CMK (cell line): ENCODE measurements around the gene FBRSL1.

Source experiments
- DNase-seq: peaks from one replicate; pipeline ENCODE4 v3.0.0-alpha.2; 2010; ENCODE audit warnings: low read depth

FBRSL1 gene

GRCh38 chr12:132497514-132498405 is 7.8 kb downstream of the FBRSL1 start:
- DNase-seq, result no peak

DNA sequence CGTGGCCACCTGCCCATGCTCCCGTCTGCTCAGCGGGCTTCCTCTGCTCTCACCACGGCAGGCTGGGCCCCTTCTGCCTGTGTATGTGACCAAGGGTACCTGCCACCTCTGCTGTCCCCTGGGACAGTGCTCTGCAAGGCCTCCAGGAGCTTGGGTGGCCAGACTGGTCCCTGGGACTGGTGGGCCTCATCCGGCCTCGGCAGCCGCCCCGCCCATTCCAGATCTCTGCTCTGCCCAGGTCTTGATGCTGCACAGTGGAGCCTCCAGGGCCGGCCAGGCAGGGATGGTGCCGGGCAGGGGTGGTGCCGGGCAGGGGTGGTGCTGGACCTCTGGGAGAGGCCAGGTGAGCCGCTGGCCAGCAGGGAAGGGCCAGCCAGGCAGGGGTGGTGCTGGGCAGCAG is 9.0 kb downstream of the FBRSL1 start:
- DNase-seq, result no peak

DNA sequence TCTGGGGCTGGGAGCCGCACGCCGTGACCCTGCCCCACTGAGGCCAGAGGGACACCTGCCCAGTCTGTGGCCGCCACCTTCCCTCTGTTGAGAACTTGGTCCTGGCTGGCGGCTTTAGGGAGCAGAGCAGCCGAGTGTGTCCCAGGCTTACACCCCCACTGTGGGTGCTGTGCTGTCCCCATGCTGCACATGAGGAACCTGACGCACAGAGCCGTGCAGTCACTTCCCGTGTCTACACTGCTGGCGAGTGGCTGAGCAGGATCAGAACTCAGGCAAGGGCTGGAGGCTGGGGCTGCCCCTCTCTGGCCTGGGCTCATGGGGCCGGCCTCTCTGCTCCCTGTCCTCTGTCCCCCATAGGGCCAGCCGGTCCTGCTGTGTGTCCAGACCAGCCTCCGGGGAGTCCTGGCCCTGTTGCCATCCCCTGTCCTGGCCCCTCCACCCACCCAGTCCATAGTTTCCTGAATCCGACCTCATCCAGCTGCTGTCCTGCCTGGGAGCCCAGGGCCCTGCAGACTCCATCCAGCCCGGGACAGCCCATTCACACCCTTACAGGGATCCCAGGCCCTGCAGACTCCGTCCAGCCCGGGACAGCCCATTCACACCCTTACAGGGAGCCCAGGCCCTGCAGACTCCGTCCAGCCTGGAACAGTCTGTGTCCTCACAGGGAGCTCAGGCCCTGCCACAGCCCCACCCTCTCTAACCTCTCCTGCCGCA is 10.3 kb downstream of the FBRSL1 start:
- no peak for DNase-seq

GRCh38 chr12:132500856-132501180 is 10.9 kb downstream of the FBRSL1 start:
- no peak for DNase-seq

DNA sequence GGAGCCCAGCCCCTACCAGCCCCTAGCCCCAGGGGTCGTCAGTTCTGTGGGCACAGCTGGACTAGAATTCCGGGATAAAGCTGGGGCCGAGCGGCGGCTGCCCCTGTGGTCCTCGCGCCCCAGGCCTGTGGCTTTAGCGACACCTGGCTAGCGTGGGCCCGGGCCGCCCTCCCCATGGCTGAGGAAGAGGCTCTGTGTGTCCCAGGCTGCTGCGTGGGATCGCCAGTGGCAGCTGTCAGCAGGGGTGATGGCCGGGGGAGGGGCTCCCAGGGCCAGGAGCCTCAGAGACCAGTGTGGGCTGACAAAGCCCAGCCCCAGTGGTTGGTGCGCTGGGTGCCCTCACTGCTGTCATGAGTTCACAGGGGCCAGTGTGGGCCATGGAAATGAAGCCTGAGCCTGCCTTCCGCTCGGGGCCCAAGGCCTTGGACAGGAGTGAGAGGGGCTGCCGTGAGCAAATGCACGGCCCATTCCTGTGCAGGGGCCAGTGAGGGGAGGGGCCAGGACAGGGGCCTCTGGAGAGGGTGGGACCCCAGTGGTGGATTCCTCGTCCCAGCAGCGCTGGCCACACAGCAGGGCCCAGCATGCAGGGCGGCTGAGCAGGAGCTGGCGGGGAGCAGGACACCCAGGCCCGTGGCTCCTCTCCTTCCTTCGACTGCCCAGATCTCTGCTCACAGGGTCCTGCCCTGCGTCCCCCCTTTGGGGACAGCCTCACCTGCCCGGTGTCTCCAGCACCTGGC is 11.4 kb downstream of the FBRSL1 start:
- no peak for DNase-seq

DNA sequence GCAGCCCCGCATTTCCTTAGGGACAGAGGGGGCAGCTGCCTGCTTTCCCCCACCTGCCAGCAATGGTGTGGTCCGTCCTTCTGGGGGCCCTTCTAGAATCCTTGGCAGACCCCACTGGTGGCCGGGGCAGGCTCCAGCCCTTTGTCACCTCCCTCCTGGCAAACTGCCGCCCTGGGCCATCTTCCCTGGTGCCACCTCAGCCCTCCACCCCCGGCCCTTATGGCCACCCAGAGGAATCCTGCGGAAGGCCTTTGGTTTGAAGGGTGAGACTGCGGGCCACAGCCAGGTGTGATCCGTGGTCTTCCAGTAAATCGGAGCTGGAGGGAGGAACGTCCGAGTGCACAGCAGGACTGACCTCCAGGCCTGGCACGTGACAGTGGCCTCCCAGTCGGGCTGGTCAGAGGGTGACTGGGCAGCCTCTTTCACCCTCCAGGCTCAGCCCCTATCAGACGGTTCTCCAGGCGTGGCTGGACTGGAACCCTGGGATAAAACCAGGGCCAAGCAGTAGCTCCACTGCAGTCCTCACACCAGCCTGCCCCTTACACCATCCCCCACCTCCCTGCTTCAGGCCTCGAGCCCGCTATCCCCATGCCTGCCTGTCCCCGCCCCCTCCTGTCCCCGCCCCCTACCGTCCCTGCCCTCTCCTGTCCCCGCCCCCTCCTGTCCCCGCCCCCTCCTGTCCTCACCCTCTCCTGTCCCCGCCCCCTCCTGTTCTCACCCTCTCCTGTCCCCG is 12.4 kb downstream of the FBRSL1 start:
- DNase-seq, result peak; percentile 48

- DNase-seq, result no peak
Observed at GRCh38 chr12:132502882-132503193, 12.9 kb downstream of the FBRSL1 start.

GRCh38 chr12:132503618-132504204 is 13.8 kb downstream of the FBRSL1 start:
- no peak for DNase-seq

DNA sequence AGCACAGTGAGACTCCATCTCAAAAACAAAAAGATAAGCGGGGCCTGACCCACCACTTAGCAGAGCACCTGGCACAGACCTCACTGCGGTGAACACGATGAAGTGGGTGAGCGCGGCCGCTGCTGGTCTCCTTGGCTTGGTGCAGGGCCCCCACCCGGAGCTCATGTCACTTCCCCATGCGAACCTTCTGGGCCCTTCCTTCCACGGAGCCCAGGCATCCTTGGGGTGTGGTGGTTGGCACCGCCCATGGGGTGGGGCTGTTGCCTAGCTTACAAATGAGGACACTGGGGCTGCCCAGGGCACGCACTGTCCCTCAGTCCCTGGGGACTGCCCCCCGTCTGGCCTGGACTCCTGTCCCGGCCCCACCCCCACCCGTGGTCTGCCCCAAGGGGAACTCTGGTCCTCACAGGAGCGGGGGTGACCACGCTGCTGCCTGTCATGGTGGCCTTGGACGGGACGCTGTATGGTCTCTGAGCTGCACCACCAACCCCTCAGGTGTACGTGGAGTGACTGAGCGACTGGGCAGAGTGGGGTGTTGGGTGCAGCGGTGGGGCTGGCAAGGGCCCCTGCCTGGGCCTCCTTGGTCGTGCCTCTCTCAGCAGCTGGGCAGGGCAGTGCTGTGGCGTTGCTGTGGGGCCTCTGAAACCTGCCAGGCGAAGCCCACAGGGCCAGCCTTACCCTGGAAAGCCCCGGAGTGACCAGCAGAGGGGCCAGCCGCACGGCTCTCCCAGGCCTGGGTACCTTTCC is 15.3 kb downstream of the FBRSL1 start:
- peak; percentile 76 for DNase-seq

- DNase-seq, result no peak
Observed at GRCh38 chr12:132505852-132506219, 15.9 kb downstream of the FBRSL1 start.

DNA sequence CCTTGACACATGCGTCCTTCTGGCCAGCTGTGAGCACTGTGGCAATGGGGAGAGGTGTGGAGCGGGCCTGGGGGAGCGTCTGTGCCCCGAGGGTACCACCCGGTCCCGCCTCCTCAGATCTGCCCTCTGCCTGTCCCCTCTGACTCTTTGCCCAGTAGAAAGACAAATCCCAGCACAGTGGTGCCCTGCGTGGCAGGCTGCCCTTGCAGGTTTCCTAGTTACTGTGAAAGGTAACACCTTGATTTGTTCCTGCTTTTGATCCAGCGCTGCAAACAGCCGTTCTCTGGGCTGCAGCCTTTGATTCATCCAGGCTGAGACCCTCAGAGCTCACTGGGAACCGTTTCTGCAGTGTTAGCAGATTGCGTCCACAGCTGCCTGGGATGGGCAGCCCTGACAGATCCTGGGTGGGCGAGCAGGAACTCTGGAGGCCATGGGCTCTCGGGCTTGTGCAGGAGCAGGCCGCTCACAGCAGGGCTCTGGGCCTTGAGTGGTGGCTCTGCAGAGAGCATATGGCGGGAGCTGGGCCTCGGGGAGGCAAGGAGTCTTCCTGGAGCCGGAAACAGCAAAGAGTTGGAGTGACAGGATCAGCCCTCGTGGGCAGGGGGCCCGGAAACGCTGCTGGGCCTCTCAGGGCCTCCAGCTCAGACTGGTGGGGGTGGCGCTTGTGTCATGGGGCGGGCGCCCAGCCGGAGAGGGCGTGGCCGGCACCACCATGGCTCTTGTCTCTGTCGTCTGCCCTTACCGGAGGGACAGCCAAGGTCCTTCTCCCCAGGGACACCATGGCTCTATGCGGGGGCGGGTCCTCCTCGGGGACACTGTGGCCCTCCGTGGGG is 16.6 kb downstream of the FBRSL1 start:
- DNase-seq, result peak; percentile 84

DNA sequence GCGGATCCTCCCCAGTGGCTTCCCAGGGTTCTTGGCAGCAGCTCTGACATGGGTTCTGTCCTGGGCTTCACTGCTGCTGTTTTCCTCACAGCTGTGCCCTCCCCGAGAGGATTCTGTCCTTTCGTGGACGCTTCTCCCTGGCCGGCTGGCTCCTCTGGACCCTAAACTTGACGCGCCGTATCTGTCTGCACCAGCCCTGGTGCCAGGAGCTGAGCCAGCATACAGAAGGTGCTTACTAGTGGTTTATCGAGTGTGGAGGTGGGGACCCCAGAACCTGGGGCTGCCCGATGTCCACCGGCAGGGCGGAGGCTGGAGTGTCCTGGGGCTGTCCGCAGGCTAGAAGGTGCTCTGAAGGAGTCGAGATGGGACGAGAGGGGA is 17.2 kb downstream of the FBRSL1 start:
- no peak for DNase-seq

DNA sequence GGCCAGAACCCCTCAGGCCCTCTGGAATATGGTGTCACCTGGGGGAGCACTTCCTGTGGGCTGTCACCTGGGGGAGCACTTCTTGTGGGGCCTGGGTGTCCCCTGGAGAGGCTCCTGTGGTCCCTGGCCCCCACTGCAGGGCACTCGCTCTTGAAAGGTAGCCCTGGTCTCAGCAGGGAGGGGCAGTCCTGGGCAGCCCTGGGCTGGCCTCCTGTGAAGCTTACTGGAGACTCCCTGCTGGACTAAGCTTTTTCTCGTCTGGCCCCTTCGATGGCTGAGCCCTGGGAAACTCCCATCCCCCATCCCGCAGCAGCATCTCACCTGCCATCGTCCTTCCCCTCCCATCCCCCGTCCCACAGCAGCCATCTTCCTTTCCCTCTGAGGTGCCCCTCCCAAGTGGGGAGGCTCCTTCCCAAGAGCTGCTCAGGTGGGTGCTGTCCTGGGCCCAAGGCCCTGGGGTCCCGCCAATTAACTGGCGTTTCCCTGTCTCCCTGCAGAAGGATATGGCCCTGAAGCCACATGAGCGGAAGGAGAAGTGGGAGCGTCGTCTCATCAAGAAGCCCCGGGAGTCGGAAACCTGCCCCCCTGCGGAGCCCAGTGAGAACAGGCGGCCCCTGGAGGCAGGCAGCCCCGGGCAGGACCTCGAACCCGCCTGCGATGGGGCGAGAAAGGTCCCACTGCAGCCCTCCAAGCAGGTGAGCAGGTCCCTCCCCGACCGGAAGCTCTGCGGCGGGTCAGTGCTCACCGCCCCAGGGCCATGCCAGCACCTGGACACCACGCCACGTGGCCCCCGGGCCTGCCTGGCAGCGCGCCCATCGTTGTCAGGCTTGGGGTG is 17.9 kb downstream of the FBRSL1 start:
- DNase-seq, result no peak

- no peak for DNase-seq
Observed at GRCh38 chr12:132508491-132508740, 18.5 kb downstream of the FBRSL1 start.

GRCh38 chr12:132508860-132509732 is 19.1 kb downstream of the FBRSL1 start:
- DNase-seq, result no peak

- no peak for DNase-seq
Observed at GRCh38 chr12:132510111-132510724, 20.3 kb downstream of the FBRSL1 start.

GRCh38 chr12:132510746-132511477 is 21.0 kb downstream of the FBRSL1 start:
- DNase-seq, result no peak
